ENCODE measurements around the gene COL11A1.
A peak's percentile ranks its signal among the peaks of the same experiment; 100 is the strongest.

Gene COL11A1

GRCh38 chr1:103111926-103112325 is 3.6 kb upstream of the COL11A1 start:
- TF ChIP-seq, protein P1, sequence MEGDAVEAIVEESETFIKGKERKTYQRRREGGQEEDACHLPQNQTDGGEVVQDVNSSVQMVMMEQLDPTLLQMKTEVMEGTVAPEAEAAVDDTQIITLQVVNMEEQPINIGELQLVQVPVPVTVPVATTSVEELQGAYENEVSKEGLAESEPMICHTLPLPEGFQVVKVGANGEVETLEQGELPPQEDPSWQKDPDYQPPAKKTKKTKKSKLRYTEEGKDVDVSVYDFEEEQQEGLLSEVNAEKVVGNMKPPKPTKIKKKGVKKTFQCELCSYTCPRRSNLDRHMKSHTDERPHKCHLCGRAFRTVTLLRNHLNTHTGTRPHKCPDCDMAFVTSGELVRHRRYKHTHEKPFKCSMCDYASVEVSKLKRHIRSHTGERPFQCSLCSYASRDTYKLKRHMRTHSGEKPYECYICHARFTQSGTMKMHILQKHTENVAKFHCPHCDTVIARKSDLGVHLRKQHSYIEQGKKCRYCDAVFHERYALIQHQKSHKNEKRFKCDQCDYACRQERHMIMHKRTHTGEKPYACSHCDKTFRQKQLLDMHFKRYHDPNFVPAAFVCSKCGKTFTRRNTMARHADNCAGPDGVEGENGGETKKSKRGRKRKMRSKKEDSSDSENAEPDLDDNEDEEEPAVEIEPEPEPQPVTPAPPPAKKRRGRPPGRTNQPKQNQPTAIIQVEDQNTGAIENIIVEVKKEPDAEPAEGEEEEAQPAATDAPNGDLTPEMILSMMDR (conservative IDR thresholded peaks at IDR 0.05; ENCODE audit: control insufficient read depth, insufficient read depth, low read depth, low read length) = no peak
- no peak overlapping the region for H3K4me3 ChIP-seq (ENCODE audit: control insufficient read depth, low read depth, low read length)
- DNase-seq (ENCODE audit: low read depth) = no peak

- TF ChIP-seq, protein P1 (conservative IDR thresholded peaks at IDR 0.05; ENCODE audit: control insufficient read depth, insufficient read depth, low read depth, low read length) = no peak
- DNase-seq (ENCODE audit: low read depth) = no peak
- no peak overlapping the region for H3K4me3 ChIP-seq (ENCODE audit: control insufficient read depth, low read depth, low read length)
Observed at GRCh38 chr1:103110701-103111100, 2.4 kb upstream of the COL11A1 start.

DNA sequence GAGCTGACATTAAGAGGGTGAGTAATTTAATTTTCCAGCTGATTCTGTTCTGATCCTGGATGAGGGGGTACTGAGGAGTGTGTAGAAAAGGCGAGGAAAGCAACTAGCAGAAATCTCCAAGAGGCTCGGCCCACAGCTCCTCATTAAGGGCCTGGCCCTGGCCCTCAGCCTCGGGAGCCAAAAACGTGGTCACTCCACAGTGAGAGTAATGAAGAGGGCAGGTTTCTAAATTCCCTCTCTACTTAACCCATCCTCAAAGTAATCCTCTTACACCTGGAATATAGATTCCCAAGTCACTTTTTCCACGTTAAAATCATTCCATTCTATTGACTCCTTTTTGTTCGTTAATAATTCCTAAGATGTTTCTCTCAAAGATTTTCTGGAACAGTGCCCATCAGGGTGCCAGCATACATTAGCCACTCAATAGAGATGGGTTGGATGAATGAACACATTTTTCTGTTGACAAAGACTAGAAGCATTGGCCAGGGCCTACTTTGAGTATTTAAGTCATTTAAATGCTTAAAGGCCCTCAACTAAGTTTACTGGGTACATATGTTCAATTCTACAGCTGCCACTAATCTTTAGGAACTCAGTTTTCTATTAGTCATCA is 1.1 kb upstream of the COL11A1 start:
- TF ChIP-seq, protein P1 (conservative IDR thresholded peaks at IDR 0.05; ENCODE audit: control insufficient read depth, insufficient read depth, low read depth, low read length) = no peak
- no peak overlapping the region for H3K4me3 ChIP-seq (ENCODE audit: control insufficient read depth, low read depth, low read length)
- DNase-seq (ENCODE audit: low read depth) = peak; percentile 10

GRCh38 chr1:103107741-103108375 is 464 bp downstream of the COL11A1 start:
- DNase-seq (ENCODE audit: low read depth) = no peak
- TF ChIP-seq, protein P1 (conservative IDR thresholded peaks at IDR 0.05; ENCODE audit: control insufficient read depth, insufficient read depth, low read depth, low read length) = no peak
- H3K4me3 ChIP-seq (ENCODE audit: control insufficient read depth, low read depth, low read length) = peak overlapping the region; percentile 53

GRCh38 chr1:103106426-103107341 is 1.6 kb downstream of the COL11A1 start:
- TF ChIP-seq, protein P1 (conservative IDR thresholded peaks at IDR 0.05; ENCODE audit: control insufficient read depth, insufficient read depth, low read depth, low read length) = peak; percentile 54
- H3K4me3 ChIP-seq (ENCODE audit: control insufficient read depth, low read depth, low read length) = peak overlapping the region; percentile 60
- peak; percentile 56 for DNase-seq (ENCODE audit: low read depth)

DNA sequence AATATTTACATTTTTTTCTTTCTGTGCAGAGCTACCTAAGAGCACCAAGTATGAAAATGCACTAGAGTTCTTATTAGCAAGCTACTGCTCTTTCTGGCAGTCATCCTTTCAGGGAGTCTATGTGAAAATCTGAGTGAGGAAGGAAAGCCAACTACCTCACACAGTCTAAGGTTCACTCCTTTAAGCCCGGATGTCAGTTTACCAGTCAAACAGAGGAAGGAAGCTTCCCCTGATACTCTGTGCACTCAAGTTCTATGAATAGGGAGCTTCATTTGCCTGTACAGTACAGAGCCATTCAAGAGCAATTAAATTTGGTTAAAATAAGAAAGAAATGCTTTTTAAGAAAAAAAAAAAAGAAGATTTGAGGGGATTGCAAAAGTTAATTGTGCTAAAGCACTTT is 6.9 kb downstream of the COL11A1 start:
- no peak for DNase-seq (ENCODE audit: low read depth)
- TF ChIP-seq, protein P1 (conservative IDR thresholded peaks at IDR 0.05; ENCODE audit: control insufficient read depth, insufficient read depth, low read depth, low read length) = no peak
- no peak overlapping the region for H3K4me3 ChIP-seq (ENCODE audit: control insufficient read depth, low read depth, low read length)

Data from fibroblast of mammary gland (primary cell).